Ureter (tissue), 1 donor: Measurements from ENCODE around the gene ANKEF1. TPM values are rescaled to one million over a fixed set of nuclear protein-coding genes. Genes with fewer than 3 reads are reported as not detected.

ENCODE experiments used
- DNase-seq: peaks from one replicate; pipeline ENCODE4 v3.0.0-alpha.2; 2020; ENCODE audit warnings: low spot score
- total RNA-seq: library from RNA; stranded (reverse); gene quantifications from one replicate; pipeline ENCODE4 v1.2.4, GENCODE V29; 2023
- donor health status: DM: yes; HTN: yes; CAD: no.

ANKEF1 gene
- total RNA-seq, 1 donor from 2014 or later = 9.0 TPM

DNA sequence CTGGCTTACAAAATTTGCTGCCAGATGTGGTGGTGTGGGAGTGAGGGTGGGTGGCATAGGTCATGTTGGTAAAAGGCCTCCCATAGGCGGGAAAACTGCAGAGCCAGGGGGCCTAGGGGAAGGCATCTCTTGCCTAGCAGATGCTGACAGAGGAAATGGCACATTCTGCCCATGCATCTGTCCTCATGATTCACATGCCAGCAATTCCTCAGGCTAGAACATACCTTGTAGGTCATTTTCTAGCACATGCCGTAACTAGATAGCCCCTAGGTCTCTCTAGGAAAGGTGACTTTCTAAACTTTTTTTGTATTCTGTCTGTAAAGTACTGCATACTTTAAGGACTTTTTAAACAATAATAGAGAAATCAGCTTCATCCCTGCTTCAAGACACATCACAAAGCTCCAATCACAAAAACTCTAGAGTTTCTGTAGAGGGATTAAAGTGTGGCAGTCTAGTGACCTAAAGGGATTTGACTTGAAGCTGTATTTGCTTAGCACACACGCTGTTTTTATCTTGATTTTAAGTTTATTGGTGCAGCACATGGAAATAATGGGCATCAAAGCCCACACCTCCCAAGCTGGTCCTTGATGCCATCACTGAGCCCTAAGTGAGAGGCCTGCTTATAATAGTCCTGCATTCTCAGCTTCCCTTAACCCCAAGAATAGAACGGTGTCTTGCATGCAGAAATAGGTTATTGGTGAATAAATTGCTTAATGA lies 55.2 kb downstream of the ANKEF1 start:
- DNase-seq = no peak

- DNase-seq = peak; percentile 51
Measured at GRCh38 chr20:10090588-10091166, 55.9 kb downstream of the ANKEF1 start.

GRCh38 chr20:10093087-10093591 lies 58.4 kb downstream of the ANKEF1 start:
- DNase-seq = no peak

- no peak for DNase-seq
Measured at GRCh38 chr20:10094566-10095173, 59.9 kb downstream of the ANKEF1 start.

- no peak for DNase-seq
Measured at GRCh38 chr20:10096790-10097189, 62.0 kb downstream of the ANKEF1 start.

DNA sequence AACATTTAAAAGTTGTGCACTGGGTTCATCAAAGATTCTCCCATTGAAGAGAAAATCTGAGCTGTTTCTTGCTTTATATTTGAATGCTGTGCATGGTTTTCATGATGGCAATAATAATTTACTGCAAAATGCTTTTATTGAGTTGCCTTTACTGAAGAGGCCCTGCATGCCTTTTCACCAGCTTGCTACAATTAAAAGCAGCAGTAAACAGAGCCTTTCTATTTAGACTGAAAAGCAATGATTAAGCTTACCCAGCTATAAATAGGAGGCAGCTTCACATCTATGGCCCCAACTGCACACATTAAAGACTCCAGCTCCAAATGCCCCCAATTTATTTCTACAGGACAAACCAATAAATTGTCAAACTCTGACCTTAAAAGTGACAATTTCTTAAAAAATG lies 70.3 kb downstream of the ANKEF1 start:
- DNase-seq = no peak

Other genes starting within 250 kb of the ANKEF1 start
- gene PAK5, start 195.9 kb upstream of the ANKEF1 start, total RNA-seq = 0.13 TPM
- gene SNAP25, start 183.8 kb downstream of the ANKEF1 start, total RNA-seq = 16.3 TPM